HepG2 (cell line): ENCODE data around the gene IL1A. TPM values are rescaled to one million over a fixed set of nuclear protein-coding genes. Genes with fewer than 3 reads are reported as not detected.

Source experiments
- AGO2 ChIP-seq: fragments of 200-400 bp; formaldehyde crosslinking; optimal IDR thresholded peaks from 2 replicates; pipeline ENCODE3; 2017; ENCODE audit warnings: mild to moderate bottlenecking, low read depth, low read length, moderate library complexity
- CBX2 ChIP-seq, 2 experiments: fragments of 200-600 bp in 1 of 2; sonication (generic); formaldehyde crosslinking in 1 of 2; IDR thresholded peaks; 2 replicates each; pipeline versions ENCODE4 v1.7.0 to v1.8.1; 2018 to 2022; ENCODE audit warnings: low read depth in 2 of 2, low read length in 1 of 2, mild to moderate bottlenecking in 1 of 2, missing genetic modification reagents in 1 of 2
- DMTF1 ChIP-seq: sonication (generic); formaldehyde crosslinking; IDR thresholded peaks from 2 replicates; pipeline ENCODE4 v1.4.0; 2020; ENCODE audit warnings: mild to moderate bottlenecking, missing genetic modification reagents
- HCFC1 ChIP-seq: fragments of 150-350 bp; IDR thresholded peaks from 2 replicates; pipeline ENCODE4 v1.6.1; 2014; ENCODE audit warnings: low read depth, low read length
- IRX3 ChIP-seq: sonication (generic); formaldehyde crosslinking; IDR thresholded peaks from 2 replicates; pipeline ENCODE4 v1.8.1; 2023; ENCODE audit warnings: mild to moderate bottlenecking, low read depth, missing genetic modification reagents, borderline replicate concordance
- NCOR1 ChIP-seq: fragments of 200-600 bp; sonication (generic); IDR thresholded peaks from 2 replicates; pipeline ENCODE4 v1.7.0; 2017; ENCODE audit warnings: antibody characterized with exemption, low read length, borderline replicate concordance
- NFIC ChIP-seq: IDR thresholded peaks from 2 replicates; pipeline ENCODE4 v1.6.1; 2012; ENCODE audit warnings: mild to moderate bottlenecking, low read length, inconsistent platforms
- SIX1 ChIP-seq: sonication (generic); formaldehyde crosslinking; IDR thresholded peaks from 2 replicates; pipeline ENCODE4 v1.4.0; 2020; ENCODE audit warnings: missing genetic modification reagents, borderline replicate concordance
- SMYD3 ChIP-seq: sonication (generic); formaldehyde crosslinking; IDR thresholded peaks from 2 replicates; pipeline ENCODE4 v1.8.1; 2023; ENCODE audit warnings: mild to moderate bottlenecking, missing genetic modification reagents
- SSRP1 ChIP-seq: IDR thresholded peaks from 2 replicates; pipeline ENCODE4 v1.6.1; 2016; ENCODE audit warnings: control low read depth
- XRCC5 ChIP-seq: fragments of 200-400 bp; formaldehyde crosslinking; optimal IDR thresholded peaks from 2 replicates; pipeline ENCODE3; 2017; ENCODE audit warnings: mild to moderate bottlenecking, low read length
- ZNF234 ChIP-seq: sonication (generic); formaldehyde crosslinking; conservative IDR thresholded peaks from 2 replicates; pipeline ENCODE4 v1.5.1; 2020; ENCODE audit warnings: mild to moderate bottlenecking, missing genetic modification reagents
- ZNF512B ChIP-seq: sonication (generic); formaldehyde crosslinking; IDR thresholded peaks from 2 replicates; pipeline ENCODE4 v1.5.1; 2020; ENCODE audit warnings: missing genetic modification reagents, mild to moderate bottlenecking, borderline replicate concordance
- ZNF607 ChIP-seq: sonication (generic); formaldehyde crosslinking; IDR thresholded peaks from 2 replicates; pipeline ENCODE4 v1.5.1; 2020; ENCODE audit warnings: missing genetic modification reagents, mild to moderate bottlenecking, borderline replicate concordance
- polyA plus RNA-seq, 8 experiments: library from polyadenylated mRNA; depleted of rRNA in 3 of 8; stranded (reverse) in 7 of 8; unstranded in 1 of 8; fragments of >200 nt; fragmentation: Illumina TruSeq in 4 of 8; extraction: Trizol in 4 of 8; gene quantifications; 2 replicates each; pipeline versions ENCODE4 v1.2.1 to v1.2.3, GENCODE V29; 2011 to 2016; ENCODE audit warnings: low read depth in 4 of 8, missing spikeins in 1 of 8, mixed read lengths in 1 of 8; ENCODE audit not compliant: insufficient read depth in 1 of 8
- total RNA-seq, 5 experiments: library from RNA; depleted of rRNA; stranded (reverse); fragments of >200 nt; fragmentation: Illumina TruSeq; extraction: Trizol; gene quantifications; 2 replicates each; pipeline ENCODE4 v1.2.3, GENCODE V29; 2016; ENCODE audit warnings: low read depth in 1 of 5
- TF ChIP-seq, protein P1 (sequence below): sonication (generic); formaldehyde crosslinking; IDR thresholded peaks from 2 replicates; pipeline ENCODE4 v1.8.0; 2022; ENCODE audit warnings: mild to moderate bottlenecking, missing genetic modification reagents, borderline replicate concordance
- TF ChIP-seq, protein P2 (sequence below): sonication (generic); formaldehyde crosslinking; IDR thresholded peaks from 2 replicates; pipeline ENCODE4 v1.9.0; 2021; ENCODE audit warnings: missing genetic modification reagents, mild to moderate bottlenecking, borderline replicate concordance
- TF ChIP-seq, protein P3 (sequence below): sonication (generic); formaldehyde crosslinking; IDR thresholded peaks from 2 replicates; pipeline ENCODE4 v1.4.0; 2020; ENCODE audit warnings: missing genetic modification reagents
- TF ChIP-seq, protein P4 (sequence below): sonication (generic); formaldehyde crosslinking; IDR thresholded peaks from 2 replicates; pipeline ENCODE4 v1.4.0; 2020; ENCODE audit warnings: low read depth, mild to moderate bottlenecking, missing genetic modification reagents

IL1A gene
- total and polyA plus RNA-seq, 2 of the 13 experiments (the other 11 are each of a cell fraction or from before 2014, with no cell fraction given) = not detected

- TF ChIP-seq, protein P1, sequence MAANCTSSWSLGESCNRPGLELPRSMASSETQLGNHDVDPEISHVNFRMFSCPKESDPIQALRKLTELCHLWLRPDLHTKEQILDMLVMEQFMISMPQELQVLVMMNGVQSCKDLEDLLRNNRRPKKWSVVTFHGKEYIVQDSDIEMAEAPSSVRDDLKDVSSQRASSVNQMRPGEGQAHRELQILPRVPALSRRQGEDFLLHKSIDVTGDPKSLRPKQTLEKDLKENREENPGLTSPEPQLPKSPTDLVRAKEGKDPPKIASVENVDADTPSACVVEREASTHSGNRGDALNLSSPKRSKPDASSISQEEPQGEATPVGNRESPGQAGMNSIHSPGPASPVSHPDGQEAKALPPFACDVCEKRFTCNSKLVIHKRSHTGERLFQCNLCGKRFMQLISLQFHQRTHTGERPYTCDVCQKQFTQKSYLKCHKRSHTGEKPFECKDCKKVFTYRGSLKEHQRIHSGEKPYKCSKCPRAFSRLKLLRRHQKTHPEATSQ (CRISPR knock-in tag) = no peak
- no peak for TF ChIP-seq ZNF512B (CRISPR knock-in tag)
- no peak for TF ChIP-seq NCOR1
- no peak for TF ChIP-seq CBX2 (IDR thresholded peaks at IDR 0.05; ENCODE audit: low read depth, low read length)
- TF ChIP-seq CBX2 (CRISPR knock-in tag; IDR thresholded peaks at IDR 0.05; ENCODE audit: low read depth) = no peak
- TF ChIP-seq, protein P2, sequence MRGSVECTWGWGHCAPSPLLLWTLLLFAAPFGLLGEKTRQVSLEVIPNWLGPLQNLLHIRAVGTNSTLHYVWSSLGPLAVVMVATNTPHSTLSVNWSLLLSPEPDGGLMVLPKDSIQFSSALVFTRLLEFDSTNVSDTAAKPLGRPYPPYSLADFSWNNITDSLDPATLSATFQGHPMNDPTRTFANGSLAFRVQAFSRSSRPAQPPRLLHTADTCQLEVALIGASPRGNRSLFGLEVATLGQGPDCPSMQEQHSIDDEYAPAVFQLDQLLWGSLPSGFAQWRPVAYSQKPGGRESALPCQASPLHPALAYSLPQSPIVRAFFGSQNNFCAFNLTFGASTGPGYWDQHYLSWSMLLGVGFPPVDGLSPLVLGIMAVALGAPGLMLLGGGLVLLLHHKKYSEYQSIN = no peak
- TF ChIP-seq AGO2 = no peak
- no peak for TF ChIP-seq SSRP1 (CRISPR knock-in tag)
- TF ChIP-seq, protein P3, sequence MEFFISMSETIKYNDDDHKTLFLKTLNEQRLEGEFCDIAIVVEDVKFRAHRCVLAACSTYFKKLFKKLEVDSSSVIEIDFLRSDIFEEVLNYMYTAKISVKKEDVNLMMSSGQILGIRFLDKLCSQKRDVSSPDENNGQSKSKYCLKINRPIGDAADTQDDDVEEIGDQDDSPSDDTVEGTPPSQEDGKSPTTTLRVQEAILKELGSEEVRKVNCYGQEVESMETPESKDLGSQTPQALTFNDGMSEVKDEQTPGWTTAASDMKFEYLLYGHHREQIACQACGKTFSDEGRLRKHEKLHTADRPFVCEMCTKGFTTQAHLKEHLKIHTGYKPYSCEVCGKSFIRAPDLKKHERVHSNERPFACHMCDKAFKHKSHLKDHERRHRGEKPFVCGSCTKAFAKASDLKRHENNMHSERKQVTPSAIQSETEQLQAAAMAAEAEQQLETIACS (CRISPR knock-in tag) = no peak
- TF ChIP-seq ZNF607 (CRISPR knock-in tag) = no peak
- no peak for TF ChIP-seq IRX3
- no peak for TF ChIP-seq NFIC
- TF ChIP-seq HCFC1 = no peak
- no peak for TF ChIP-seq SMYD3 (CRISPR knock-in tag)
- no peak for TF ChIP-seq ZNF234
- no peak for TF ChIP-seq SIX1 (CRISPR knock-in tag)
- no peak for TF ChIP-seq XRCC5
- TF ChIP-seq, protein P4, sequence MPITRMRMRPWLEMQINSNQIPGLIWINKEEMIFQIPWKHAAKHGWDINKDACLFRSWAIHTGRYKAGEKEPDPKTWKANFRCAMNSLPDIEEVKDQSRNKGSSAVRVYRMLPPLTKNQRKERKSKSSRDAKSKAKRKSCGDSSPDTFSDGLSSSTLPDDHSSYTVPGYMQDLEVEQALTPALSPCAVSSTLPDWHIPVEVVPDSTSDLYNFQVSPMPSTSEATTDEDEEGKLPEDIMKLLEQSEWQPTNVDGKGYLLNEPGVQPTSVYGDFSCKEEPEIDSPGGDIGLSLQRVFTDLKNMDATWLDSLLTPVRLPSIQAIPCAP (CRISPR knock-in tag) = no peak
- TF ChIP-seq DMTF1 (CRISPR knock-in tag) = no peak
Measured at GRCh38 chr2:112725545-112726457, 58.5 kb downstream of the IL1A start (continued).
